Aorta (tissue), 5 donors: Measurements from ENCODE around the gene ZNF667. TPM values are rescaled to one million over a fixed set of nuclear protein-coding genes. Genes with fewer than 3 reads are reported as not detected.

Source experiments
- ATAC-seq: fragments of 200-7000 bp; cut with Tn5 transposase; one replicate; pipeline ENCODE4 v1.9.1; 2022; ENCODE audit warnings: moderate library complexity; ENCODE audit not compliant: low FRiP score
- DNase-seq, 2 donors: peaks; one replicate each; pipeline ENCODE4 v3.0.0-alpha.2; 2020
- H3K27ac ChIP-seq, 2 donors: one replicate each; pipeline ENCODE4 v1.5.1; 2013; ENCODE audit warnings: low read length in 2 of 2, mild to moderate bottlenecking in 2 of 2, moderate library complexity in 2 of 2, control low read depth in 1 of 2, inconsistent platforms in 1 of 2, low read depth in 1 of 2
- H3K27me3 ChIP-seq, 2 donors: one replicate each; pipeline ENCODE4 v1.6.1; 2013; ENCODE audit warnings: control low read depth in 1 of 2, low read length in 1 of 2, mild to moderate bottlenecking in 1 of 2, moderate library complexity in 1 of 2; ENCODE audit not compliant: insufficient read depth in 2 of 2, control insufficient read depth in 1 of 2
- H3K36me3 ChIP-seq, 2 donors: one replicate each; pipeline ENCODE4 v1.6.1; 2013; ENCODE audit warnings: control low read depth in 1 of 2, low read length in 1 of 2, mild to moderate bottlenecking in 1 of 2; ENCODE audit not compliant: insufficient read depth in 2 of 2, control insufficient read depth in 1 of 2
- H3K4me1 ChIP-seq, 2 donors: one replicate each; pipeline ENCODE4 v1.6.1; 2013; ENCODE audit warnings: low read length in 2 of 2, control low read depth in 1 of 2, mild to moderate bottlenecking in 1 of 2, moderate library complexity in 1 of 2; ENCODE audit not compliant: insufficient read depth in 2 of 2, control insufficient read depth in 1 of 2
- H3K4me3 ChIP-seq, 2 donors: one replicate each; pipeline ENCODE4 v1.5.1; 2013; ENCODE audit warnings: low read length in 2 of 2, control low read depth in 1 of 2, mild to moderate bottlenecking in 1 of 2
- H3K9me3 ChIP-seq: one replicate; pipeline ENCODE4 v1.6.1; 2013; ENCODE audit warnings: mild to moderate bottlenecking, low read length; ENCODE audit not compliant: control insufficient read depth
- WGBS, 2 donors: extraction: QIAGEN DNeasy Blood & Tissue Kit; methylation state at CpG; one replicate each; pipeline ENCODE4 v1.1.7; 2013; 5-methylcytosine and 5-hydroxymethylcytosine counted together
- intact Hi-C, 2 donors: fragments of 100-400 bp; cut with DNase I; formaldehyde crosslinking; loops; one replicate each; pipeline versions ENCODE4 v1.14.2 to v1.15.0; 2022
- polyA plus RNA-seq, 2 donors: library from polyadenylated mRNA; stranded (reverse); fragments of 200-250 nt; gene quantifications; one replicate each; pipeline ENCODE4 v1.2.3, GENCODE V29; 2013
- total RNA-seq, 2 donors: library from RNA; stranded (reverse); fragmentation: NEBNext Ultra II Directional; extraction: Animal tissue kit (Norgen Biotek cat#: 25700); gene quantifications; one replicate each; pipeline ENCODE4 v1.2.1, GENCODE V29; 2021
- donor health status: healthy with polysubstance abuse.
- donor health status: Bipolar disorder and iron deficiency.
- donor health status: DM: no; HTN: no; CAD: no.
- donor health status: DM: no; HTN: no; CAD: no.
- donor health status: DM: yes; HTN: yes; CAD: no.

Gene ZNF667
- total and polyA plus RNA-seq, 4 donors = 2.8 to 7.0 (median 4.3) TPM

- WGBS, 2 donors = 8 to 10% methylated on average over 9 of the region's 9 CpGs
- Histone ChIP-seq H3K4me3 (peak overlapping the region; percentile 50 to 69), H3K9me3 (peaks cover 5% of the 10 kb centered on the region), H3K4me1 (no peaks in the 10 kb centered on the region), H3K36me3 (peaks cover 0 to 7% of the 10 kb centered on the region in 2 donors), H3K27ac (peak overlapping the region in 1 of 2 donors; percentile 38), H3K27me3 (no peaks in the 10 kb centered on the region)
- ATAC-seq (no peak), DNase-seq (no peak)
- intact Hi-C loops = loop anchor here in 1 of 2 donors (5.0 to 10.0 kb wide), 2 partner anchors 74 to 162 kb away; partner anchors contain the start of genes ZNF470 and ZNF667
Measured at GRCh38 chr19:56403261-56403660, 73.9 kb downstream of the ZNF667 start.

- no peaks in the 10 kb centered on the region for H3K4me1 ChIP-seq
- ATAC-seq = no peak
- H3K4me3 ChIP-seq = no peak overlapping the region
- H3K27ac ChIP-seq = no peak overlapping the region
- H3K36me3 ChIP-seq = peaks cover 3 to 5% of the 10 kb centered on the region in 2 donors
- 94 to 98% methylated on average over 4 of the region's 4 CpGs for WGBS, 2 donors
- peaks cover 2% of the 10 kb centered on the region for H3K9me3 ChIP-seq
- no peak for DNase-seq
- no peaks in the 10 kb centered on the region for H3K27me3 ChIP-seq
- intact Hi-C loops = loop anchor here in 1 of 2 donors (5.0 to 10.0 kb wide), 2 partner anchors 77 to 164 kb away; partner anchors contain the start of genes ZNF470 and ZNF667
Measured at GRCh38 chr19:56400485-56400884, 76.7 kb downstream of the ZNF667 start.

- WGBS, 2 donors = 93 to 94% methylated on average over 5 of the region's 5 CpGs
- H3K36me3 ChIP-seq = peaks cover 3 to 5% of the 10 kb centered on the region in 2 donors
- ATAC-seq (no peak), DNase-seq (no peak)
- no peaks in the 10 kb centered on the region for H3K27me3 ChIP-seq
- no peak overlapping the region for H3K27ac ChIP-seq
- intact Hi-C loops = no loop called here
- peaks cover 2% of the 10 kb centered on the region for H3K9me3 ChIP-seq
- no peaks in the 10 kb centered on the region for H3K4me1 ChIP-seq
- H3K4me3 ChIP-seq = no peak overlapping the region
Measured at GRCh38 chr19:56398809-56399208, 78.3 kb downstream of the ZNF667 start.

DNA sequence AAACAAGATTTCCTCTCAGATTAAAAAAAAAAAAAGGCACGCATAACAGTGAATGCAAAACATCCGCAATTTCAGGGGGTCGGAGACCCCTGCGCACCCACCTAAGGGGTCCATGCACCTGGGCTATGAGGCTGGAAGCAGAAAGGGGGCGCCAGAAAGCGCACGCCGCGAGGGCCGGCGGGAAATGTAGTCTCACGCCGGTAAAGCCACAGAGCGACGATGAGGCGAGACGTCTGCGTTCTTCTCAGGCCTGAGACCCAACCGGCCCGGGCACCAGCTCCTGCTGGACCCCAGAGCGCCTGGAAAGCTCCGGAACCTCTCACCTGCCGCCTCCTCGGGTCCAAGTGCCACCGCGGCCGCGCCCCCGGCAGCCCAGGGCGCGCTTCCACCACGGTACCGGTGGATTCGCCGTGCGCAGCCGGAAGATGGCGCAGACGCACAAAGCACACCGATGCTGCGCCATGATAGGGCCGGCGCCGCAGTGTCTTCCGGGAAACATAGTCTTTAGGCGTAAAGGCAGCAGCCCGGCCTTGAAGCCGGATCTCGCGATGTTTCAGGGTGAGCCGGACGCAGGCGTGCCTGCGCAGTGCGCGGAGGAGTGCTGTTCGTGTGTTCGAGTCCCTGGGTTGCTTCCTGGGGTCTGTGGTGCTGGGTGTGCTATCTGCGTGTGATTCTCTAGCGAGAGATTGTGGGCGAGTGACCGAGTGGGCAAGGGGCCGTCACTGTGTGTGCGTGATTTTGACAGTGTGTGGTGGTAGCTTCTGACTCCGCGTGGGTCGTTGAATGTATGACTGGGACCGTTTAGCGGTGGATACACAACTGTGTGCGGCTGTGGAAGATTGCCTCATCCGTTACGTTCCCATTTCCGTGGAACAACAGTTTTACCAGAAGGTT, 83.8 kb downstream of the ZNF667 start, which contains the start of gene ZNF582:
Gene ZNF582, minus strand, starts transcription at position 416 of the 894 bp plus-strand sequence. CDS start 1,782 bp downstream, outside the sequence.
- H3K27ac ChIP-seq = peak within 1 kb of the TSS in 1 of 2 donors; percentile 92
- no peaks in the 10 kb centered on the region for H3K27me3 ChIP-seq
- WGBS, 2 donors = 1% methylated on average over 73 of the region's 73 CpGs
- DNase-seq (peak; percentile 98), ATAC-seq (peak; percentile 100)
- peaks cover 5 to 9% of the 10 kb centered on the region in 2 donors for H3K36me3 ChIP-seq
- H3K9me3 ChIP-seq = peaks cover 5% of the 10 kb centered on the region
- H3K4me3 ChIP-seq = peak within 1 kb of the TSS; percentile 61 to 91
- H3K4me1 ChIP-seq = no peaks in the 10 kb centered on the region
- intact Hi-C loops = no loop called here

Other genes starting within 250 kb of the ZNF667 start
- not detected for gene EDDM13, start 204.6 kb downstream of the ZNF667 start, total RNA-seq
- not detected for gene EDDM13, start 204.6 kb downstream of the ZNF667 start, polyA plus RNA-seq
- 10 to 100 TPM; 10.2 to 13.8 TPM for gene ZSCAN5A, start 162.5 kb downstream of the ZNF667 start, total RNA-seq
- 1 to 10 TPM; 1.7 to 7.8 TPM for gene ZSCAN5A, start 162.5 kb downstream of the ZNF667 start, polyA plus RNA-seq
- 1 to 10 TPM; 4.0 TPM for gene ZNF582, start 83.8 kb downstream of the ZNF667 start, total RNA-seq
- gene ZNF582, start 83.8 kb downstream of the ZNF667 start, polyA plus RNA-seq = 1 to 10 TPM; 4.8 to 6.3 TPM
- 1 to 10 TPM; 6.2 to 9.4 TPM for gene ZNF583, start 73.0 kb downstream of the ZNF667 start, total RNA-seq
- 1 to 10 TPM; 3.1 TPM for gene ZNF583, start 73.0 kb downstream of the ZNF667 start, polyA plus RNA-seq
- gene ZNF471, start 30.5 kb upstream of the ZNF667 start, total RNA-seq = 10 to 100 TPM; 11.0 to 12.1 TPM
- gene ZNF471, start 30.5 kb upstream of the ZNF667 start, polyA plus RNA-seq = 1 to 10 TPM; 2.8 to 4.2 TPM
- gene ZFP28, start 61.6 kb upstream of the ZNF667 start, total RNA-seq = 10 to 100 TPM; 11.3 to 11.7 TPM
- gene ZFP28, start 61.6 kb upstream of the ZNF667 start, polyA plus RNA-seq = 1 to 10 TPM; 2.6 to 7.9 TPM
- 1 to 10 TPM; 4.8 to 7.1 TPM for gene ZNF470, start 90.1 kb upstream of the ZNF667 start, total RNA-seq
- gene ZNF470, start 90.1 kb upstream of the ZNF667 start, polyA plus RNA-seq = 1 to 10 TPM; 3.3 to 3.4 TPM
- 10 to 100 TPM in 1 of 2 donors, 1 to 10 TPM in 1; 9.7 to 10.5 TPM for gene ZNF71, start 118.0 kb upstream of the ZNF667 start, total RNA-seq
- gene ZNF71, start 118.0 kb upstream of the ZNF667 start, polyA plus RNA-seq = 1 to 10 TPM; 2.6 to 4.8 TPM
- under 1 TPM; 0.32 to 0.81 TPM for gene SMIM17, start 165.8 kb upstream of the ZNF667 start, total RNA-seq
- gene SMIM17, start 165.8 kb upstream of the ZNF667 start, polyA plus RNA-seq = under 1 TPM in 1 of 2 donors, not detected in 1; 0.28 TPM
- gene ZNF835, start 194.4 kb upstream of the ZNF667 start, total RNA-seq = 1 to 10 TPM; 2.5 to 2.8 TPM
- under 1 TPM; 0.75 to 0.84 TPM for gene ZNF835, start 194.4 kb upstream of the ZNF667 start, polyA plus RNA-seq